HG02588 (cell line): ENCODE measurements around the gene FBXO8.

Experiments used
- ATAC-seq: cut with Tn5 transposase; IDR thresholded peaks from one replicate; pipeline ENCODE4 v1.9.1; 2021; ENCODE audit warnings: mild to moderate bottlenecking, moderate library complexity; ENCODE audit not compliant: unreplicated experiment

FBXO8 gene

GRCh38 chr4:174210952-174211490 lies 72.4 kb downstream of the FBXO8 start:
- ATAC-seq = no peak

- ATAC-seq = no peak
These were observed 73.1 kb downstream of the FBXO8 start for GRCh38 chr4:174210354-174210753.

GRCh38 chr4:174209341-174209740 lies 74.1 kb downstream of the FBXO8 start:
- no peak for ATAC-seq

GRCh38 chr4:174207367-174207766 lies 76.1 kb downstream of the FBXO8 start:
- no peak for ATAC-seq

DNA sequence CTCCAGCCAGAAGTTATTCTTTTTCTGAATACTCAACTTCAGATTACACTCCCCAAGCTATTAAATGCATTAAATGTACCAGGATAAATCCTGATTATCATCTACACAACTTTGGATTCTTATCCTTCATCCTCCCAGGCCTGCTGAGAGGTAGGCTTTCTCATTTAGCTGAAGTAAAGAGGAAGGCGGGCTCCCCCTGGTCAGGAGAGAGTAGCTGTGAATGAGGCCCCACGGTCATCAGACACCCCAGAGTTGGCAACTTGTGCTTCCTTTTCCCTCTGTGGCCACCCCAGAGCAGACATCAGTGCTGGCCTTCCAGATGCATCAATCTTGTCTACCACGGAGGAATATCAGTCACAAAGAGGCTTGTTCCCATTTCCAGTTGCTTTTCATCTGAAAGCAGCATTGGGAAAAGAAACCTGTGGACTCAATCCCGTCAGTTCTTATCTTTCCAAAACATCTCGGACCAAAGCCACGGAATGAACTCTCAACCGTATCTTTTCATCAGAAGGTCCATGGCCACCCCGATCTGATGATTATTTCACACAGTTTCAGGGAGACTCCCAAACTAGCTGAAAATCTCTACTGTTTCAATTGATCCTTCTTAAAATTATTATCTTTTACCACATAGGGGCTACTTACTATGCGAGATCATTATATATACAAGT lies 79.2 kb downstream of the FBXO8 start:
- no peak for ATAC-seq

GRCh38 chr4:174201871-174202270 lies 81.6 kb downstream of the FBXO8 start:
- ATAC-seq = no peak

GRCh38 chr4:174199735-174200134 lies 83.7 kb downstream of the FBXO8 start:
- ATAC-seq = no peak

DNA sequence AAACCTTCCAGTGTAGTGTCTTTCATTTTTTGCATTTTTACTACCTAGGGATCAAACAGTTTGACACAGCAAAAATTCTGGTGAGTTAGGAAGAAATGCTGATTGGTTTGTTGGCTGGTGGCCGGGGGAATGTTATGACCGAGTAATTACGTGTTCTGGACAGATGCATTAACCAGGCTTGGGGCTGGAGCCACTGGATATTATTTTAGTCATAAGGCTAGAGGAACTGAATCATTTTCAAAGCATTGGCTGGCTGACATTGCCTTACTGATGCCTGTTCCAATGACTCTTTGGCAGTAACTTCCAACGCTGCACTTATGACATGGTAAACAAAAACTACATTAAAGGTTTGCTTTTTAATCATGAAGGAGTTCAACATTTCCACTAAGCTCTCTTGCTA lies 84.6 kb downstream of the FBXO8 start:
- no peak for ATAC-seq

DNA sequence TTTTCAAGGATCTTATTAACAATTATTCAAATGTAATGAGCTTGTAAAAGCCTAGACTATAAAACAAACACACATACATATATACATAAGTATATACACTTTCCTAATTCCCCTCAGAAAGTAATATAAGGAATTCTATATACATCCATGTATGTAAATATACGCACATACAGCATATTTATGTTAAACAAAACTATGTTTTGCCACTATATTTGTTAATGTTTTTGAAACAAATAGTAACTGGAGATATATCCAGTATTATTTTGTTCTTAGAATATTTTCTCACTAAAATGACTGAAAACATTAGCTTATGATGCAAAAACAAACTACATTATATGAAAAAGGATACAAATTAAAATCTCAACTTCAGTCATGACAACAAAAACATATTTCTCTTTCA lies 85.1 kb downstream of the FBXO8 start:
- no peak for ATAC-seq

GRCh38 chr4:174193438-174194374 lies 89.8 kb downstream of the FBXO8 start:
- no peak for ATAC-seq

DNA sequence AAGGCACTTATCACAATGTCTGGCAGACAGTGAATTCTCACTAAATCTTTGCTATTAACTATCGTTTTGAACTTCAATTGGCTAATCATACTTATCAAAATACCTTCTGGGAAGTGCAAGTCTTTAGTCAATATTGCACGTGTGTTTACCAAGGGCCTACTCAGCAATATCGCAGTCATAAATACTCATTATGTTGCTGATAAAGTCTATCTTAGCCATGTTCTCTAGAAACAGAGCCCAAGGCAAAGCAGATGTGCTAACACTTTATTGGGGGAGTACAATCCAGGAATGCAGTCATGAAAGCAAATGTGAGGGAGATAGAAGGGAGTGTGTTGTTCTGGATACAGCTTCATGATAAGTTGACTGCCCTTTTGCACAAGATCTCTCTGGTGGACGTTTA lies 90.5 kb downstream of the FBXO8 start:
- ATAC-seq = no peak

GRCh38 chr4:174190832-174191500 lies 92.5 kb downstream of the FBXO8 start:
- ATAC-seq = no peak

GRCh38 chr4:174189392-174190015 lies 94.0 kb downstream of the FBXO8 start:
- no peak for ATAC-seq
